Stomach (tissue), 9 donors: ENCODE measurements around the gene MED13L. TPM values are rescaled to one million over a fixed set of nuclear protein-coding genes. Genes with fewer than 3 reads are reported as not detected.

ENCODE experiments used
- DNase-seq, 2 donors: peaks; one replicate each; pipeline versions ENCODE4 v3.0.0 to v3.0.0-alpha.2; 2013 to 2019
- H3K27ac ChIP-seq, 5 donors: fragments of 200-600 bp in 4 of 5; sonication (generic) in 4 of 5; one replicate each; pipeline ENCODE4 v1.5.1; 2013 to 2019; ENCODE audit warnings: mild to moderate bottlenecking in 1 of 5, moderate library complexity in 1 of 5
- H3K27me3 ChIP-seq, 3 donors: fragments of 200-600 bp; sonication (generic); one replicate each; pipeline ENCODE4 v1.5.1; 2017 to 2019; ENCODE audit warnings: mixed run types in 1 of 3
- H3K36me3 ChIP-seq, 4 donors: fragments of 200-600 bp; sonication (generic); 1 replicate in 3 of 4; 2 replicates in 1 of 4; pipeline ENCODE4 v1.5.1; 2016 to 2019
- H3K4me1 ChIP-seq, 4 donors: fragments of 200-600 bp; sonication (generic); one replicate each; pipeline ENCODE4 v1.5.1; 2016 to 2019
- H3K4me3 ChIP-seq, 4 donors: fragments of 200-600 bp; sonication (generic) in 3 of 4; one replicate each; pipeline ENCODE4 v1.5.1; 2016 to 2019; ENCODE audit warnings: mild to moderate bottlenecking in 1 of 4
- H3K9me3 ChIP-seq, 4 donors: fragments of 200-600 bp; sonication (generic); one replicate each; pipeline ENCODE4 v1.5.1; 2016 to 2019
- CTCF ChIP-seq, 7 experiments: fragments of 450-650 bp in 4 of 7; fragments of 200-600 bp in 3 of 7; sonication (generic) in 3 of 7; IDR thresholded peaks; one replicate each; pipeline ENCODE4 v1.5.1; 2016 to 2019; ENCODE audit warnings: antibody characterized with exemption in 7 of 7, control low read depth in 2 of 7, mild to moderate bottlenecking in 1 of 7
- EP300 ChIP-seq: sonication (generic); formaldehyde crosslinking; IDR thresholded peaks from one replicate; pipeline ENCODE4 v1.6.1; 2017; ENCODE audit warnings: antibody characterized with exemption
- POLR2A ChIP-seq, 4 donors: fragments of 450-650 bp; IDR thresholded peaks; one replicate each; pipeline ENCODE4 v1.6.1; 2016; ENCODE audit warnings: antibody characterized with exemption in 4 of 4, control low read depth in 2 of 4, mild to moderate bottlenecking in 1 of 4, moderate library complexity in 1 of 4
- POLR2AphosphoS5 ChIP-seq, 3 donors: sonication (generic); formaldehyde crosslinking; IDR thresholded peaks; one replicate each; pipeline ENCODE4 v1.6.1; 2016; ENCODE audit warnings: antibody characterized with exemption in 3 of 3
- WGBS, 5 donors: extraction: QIAGEN DNeasy Blood & Tissue Kit in 3 of 5; methylation state at CpG; one replicate each; pipeline versions ENCODE4 v1.1.5 to v1.1.7; 2013 to 2018; 5-methylcytosine and 5-hydroxymethylcytosine counted together
- intact Hi-C: fragments of 100-400 bp; cut with DNase I; formaldehyde crosslinking; loops from one replicate; pipeline ENCODE4 v1.15.1; 2023; ENCODE audit warnings: low total_unique reads
- polyA plus RNA-seq, 3 donors: library from polyadenylated mRNA; stranded (reverse); fragments of 200-250 nt; gene quantifications; one replicate each; pipeline ENCODE4 v1.2.3, GENCODE V29; 2013
- total RNA-seq, 5 donors: library from RNA; depleted of rRNA; stranded (reverse); fragments of >200 nt; gene quantifications; one replicate each; pipeline versions ENCODE4 v1.1.0 to v1.2.3, GENCODE V29; 2014 to 2016
- donor health status: healthy with polysubstance abuse.
- donor health status: Bipolar disorder and iron deficiency.
- donor health status: healthy.

Gene MED13L
- total and polyA plus RNA-seq, 8 donors: 10.4 to 305 (median 72.7) TPM

- Histone ChIP-seq H3K4me3 (no peak overlapping the region), H3K27me3 (no peaks in the 10 kb centered on the region), H3K4me1 (peaks cover 34 to 64% (median 49%) of the 10 kb centered on the region in 4 donors), H3K36me3 (no peaks in the 10 kb centered on the region), H3K27ac (no peak overlapping the region), H3K9me3 (peaks cover 0 to 5% (median 0%) of the 10 kb centered on the region in 4 donors)
- DNase-seq: no peak
- intact Hi-C loops: no loop called here
- TF ChIP-seq POLR2A (IDR thresholded peaks at IDR 0.05) (no peak), EP300 (no peak), CTCF (IDR thresholded peaks at IDR 0.05) (no peak), POLR2AphosphoS5 (IDR thresholded peaks at IDR 0.05) (no peak)
Measured at GRCh38 chr12:116248930-116249329, 28.6 kb downstream of the MED13L start.

GRCh38 chr12:116248433-116248832, 29.1 kb downstream of the MED13L start:
- no peak for TF ChIP-seq EP300
- TF ChIP-seq POLR2A (IDR thresholded peaks at IDR 0.05): no peak
- no peak for TF ChIP-seq POLR2AphosphoS5 (IDR thresholded peaks at IDR 0.05)
- no peak for TF ChIP-seq CTCF (IDR thresholded peaks at IDR 0.05)
- H3K4me3 ChIP-seq: no peak overlapping the region
- no peaks in the 10 kb centered on the region for H3K36me3 ChIP-seq
- H3K4me1 ChIP-seq: peaks cover 39 to 64% (median 54%) of the 10 kb centered on the region in 4 donors
- no peaks in the 10 kb centered on the region for H3K27me3 ChIP-seq
- DNase-seq: no peak
- intact Hi-C loops: no loop called here
- no peak overlapping the region for H3K27ac ChIP-seq
- peaks cover 0 to 5% (median 0%) of the 10 kb centered on the region in 4 donors for H3K9me3 ChIP-seq

GRCh38 chr12:116247377-116247776, 30.1 kb downstream of the MED13L start:
- no peaks in the 10 kb centered on the region for H3K27me3 ChIP-seq
- intact Hi-C loops: no loop called here
- TF ChIP-seq POLR2A (IDR thresholded peaks at IDR 0.05) (no peak), EP300 (no peak), CTCF (IDR thresholded peaks at IDR 0.05) (no peak), POLR2AphosphoS5 (IDR thresholded peaks at IDR 0.05) (no peak)
- WGBS, 5 donors: 50 to 75% (median 71%) methylated on average over 3 of the region's 3 CpGs
- no peak overlapping the region for H3K27ac ChIP-seq
- no peaks in the 10 kb centered on the region for H3K36me3 ChIP-seq
- peak in 1 of 2 donors; percentile 81 for DNase-seq
- H3K4me3 ChIP-seq: no peak overlapping the region
- H3K4me1 ChIP-seq: peaks cover 44 to 68% (median 63%) of the 10 kb centered on the region in 4 donors
- H3K9me3 ChIP-seq: peaks cover 0 to 5% (median 0%) of the 10 kb centered on the region in 4 donors

GRCh38 chr12:116246490-116247179, 30.9 kb downstream of the MED13L start:
- no peak overlapping the region for H3K27ac ChIP-seq
- no peak overlapping the region for H3K4me3 ChIP-seq
- intact Hi-C loops: no loop called here
- H3K4me1 ChIP-seq: peaks cover 44 to 75% (median 68%) of the 10 kb centered on the region in 4 donors
- TF ChIP-seq CTCF (IDR thresholded peaks at IDR 0.05) (no peak), EP300 (no peak), POLR2AphosphoS5 (IDR thresholded peaks at IDR 0.05) (no peak), POLR2A (IDR thresholded peaks at IDR 0.05) (no peak)
- DNase-seq: no peak
- H3K27me3 ChIP-seq: no peaks in the 10 kb centered on the region
- 71 to 84% (median 81%) methylated on average over 4 to 5 of the region's 5 CpGs for WGBS, 5 donors
- H3K36me3 ChIP-seq: no peaks in the 10 kb centered on the region
- H3K9me3 ChIP-seq: peaks cover 0 to 4% (median 0%) of the 10 kb centered on the region in 4 donors
